Measurements from ENCODE around the gene ADCY3.

- TF ChIP-seq POLR2A (IDR thresholded peaks at IDR 0.05; ENCODE audit: low read depth, low read length) (no peak), POLR2AphosphoS5 (IDR thresholded peaks at IDR 0.05; ENCODE audit: low read depth, low read length) (no peak), TAF1 (IDR thresholded peaks at IDR 0.05; ENCODE audit: borderline replicate concordance, low read depth, low read length) (no peak)
Measured at GRCh38 chr2:24943427-24944053, 23.5 kb upstream of the ADCY3 start.

All from GM12892 (cell line).